Lower leg skin (tissue), 4 donors: ENCODE measurements around the gene TCP11X2. TPM values are rescaled to one million over a fixed set of nuclear protein-coding genes. Genes with fewer than 3 reads are reported as not detected.
"Not testable (repeated sequence)": the region's sequence is repeated elsewhere in the genome, so short reads cannot be mapped to it uniquely, and the experiment has no call there.

Experiments used
- DNase-seq, 2 donors: peaks; one replicate each; pipeline ENCODE4 v3.0.0-alpha.2; 2019; ENCODE audit warnings: low spot score in 2 of 2
- H3K4me3 ChIP-seq: fragments of 200-600 bp; sonication (generic); 2 replicates; pipeline ENCODE4 v1.5.1; 2017; ENCODE audit warnings: mild to moderate bottlenecking, low read depth; ENCODE audit not compliant: poor library complexity, severe bottlenecking
- WGBS, 2 donors: methylation state at CpG; one replicate each; pipeline ENCODE4 v1.1.5; 2018; 5-methylcytosine and 5-hydroxymethylcytosine counted together
- intact Hi-C: fragments of 100-400 bp; cut with DNase I; formaldehyde crosslinking; loops from one replicate; pipeline ENCODE4 v1.15.0; 2023; ENCODE audit warnings: low total_unique reads
- total RNA-seq, 4 donors: library from RNA; depleted of rRNA; stranded (reverse); fragments of >200 nt; gene quantifications; one replicate each; pipeline ENCODE4 v1.1.0, GENCODE V29; 2016

Gene TCP11X2
- total RNA-seq, 4 donors from 2014 or later = not detected

- intact Hi-C loops, H3K4me3 ChIP-seq, DNase-seq: not testable (repeated sequence)
- WGBS, 2 donors = no CpG with 5 or more reads among the region's 11 CpGs
Measured at GRCh38 chrX:102439908-102440307, 31.7 kb downstream of the TCP11X2 start, which contains the start of gene NXF2B. Gene NXF2B, minus strand, starts transcription at chrX:102440008. Its CDS starts 59,972 bp downstream, at chrX:102380036.

GRCh38 chrX:102414493-102414892 lies 57.1 kb downstream of the TCP11X2 start:
- H3K4me3 ChIP-seq, DNase-seq, intact Hi-C loops: not testable (repeated sequence)
- WGBS, 2 donors = no CpG with 5 or more reads among the region's 4 CpGs

Other genes starting within 250 kb of the TCP11X2 start
- not detected for gene NXF2, start 224.6 kb downstream of the TCP11X2 start, total RNA-seq
- gene NXF2B, start 31.8 kb downstream of the TCP11X2 start, total RNA-seq = not detected
- gene TMSB15A, start 44.9 kb upstream of the TCP11X2 start, total RNA-seq = not detected
- 10 to 100 TPM; 14.4 to 25.1 (median 19.5) TPM for gene ARMCX5, start 127.7 kb upstream of the TCP11X2 start, total RNA-seq
- 1 to 10 TPM; 3.6 to 5.1 (median 4.2) TPM for gene GPRASP1, start 179.7 kb upstream of the TCP11X2 start, total RNA-seq
- 10 to 100 TPM in 2 of 4 donors, 1 to 10 TPM in 2; 4.4 to 14.7 (median 9.5) TPM for gene GPRASP2, start 240.6 kb upstream of the TCP11X2 start, total RNA-seq
- gene GPRASP3, start 248.9 kb upstream of the TCP11X2 start, total RNA-seq = 1 to 10 TPM; 2.6 to 3.8 (median 3.1) TPM